MCF 10A (cell line): ENCODE results near the gene MGAT4A. TPM values are rescaled to one million over a fixed set of nuclear protein-coding genes. Genes with fewer than 3 reads are reported as not detected.
"Not testable (repeated sequence)": the region's sequence is repeated elsewhere in the genome, so short reads cannot be mapped to it uniquely, and the experiment has no call there.

Source experiments
- BruUV-seq: library from RNA; stranded (reverse); fragments of 400-500 nt; replicated peaks from 2 replicates; lab custom pipeline; 2021; lab: Mats Ljungman, UMichigan
- CTCF ChIA-PET: fragments of 300-600 bp; sonication (Branson Sonifier 250); formaldehyde crosslinking; extraction: SDS; loops from one replicate; lab custom pipeline; 2021; ENCODE audit warnings: antibody characterized with exemption, inconsistent platforms; lab: Yijun Ruan, JAX
- POLR2A ChIA-PET: fragments of 300-600, 350-650 bp; sonication (Branson Sonifier 250); formaldehyde crosslinking; extraction: SDS; loops from one replicate; lab custom pipeline; 2020; ENCODE audit warnings: antibody characterized with exemption, inconsistent platforms; lab: Yijun Ruan, JAX
- DNase-seq: peaks from one replicate; pipeline ENCODE4 v3.0.0-alpha.2; 2018; ENCODE audit not compliant: unreplicated experiment
- H3K27ac Mint-ChIP-seq: one replicate; pipeline ENCODE4 v1.8.0; 2022; ENCODE audit warnings: mild to moderate bottlenecking, low read depth, mixed read lengths; ENCODE audit not compliant: unreplicated experiment
- H3K27me3 Mint-ChIP-seq: one replicate; pipeline ENCODE4 v1.8.0; 2022; ENCODE audit warnings: mixed read lengths; ENCODE audit not compliant: insufficient read depth, unreplicated experiment
- H3K36me3 Mint-ChIP-seq: one replicate; pipeline ENCODE4 v1.8.0; 2022; ENCODE audit warnings: mild to moderate bottlenecking, moderate library complexity, mixed read lengths; ENCODE audit not compliant: insufficient read depth, unreplicated experiment
- H3K4me1 Mint-ChIP-seq: one replicate; pipeline ENCODE4 v1.8.0; 2022; ENCODE audit warnings: mixed read lengths; ENCODE audit not compliant: insufficient read depth, unreplicated experiment
- H3K4me3 Mint-ChIP-seq: one replicate; pipeline ENCODE4 v1.8.0; 2022; ENCODE audit warnings: mild to moderate bottlenecking, moderate library complexity, mixed read lengths; ENCODE audit not compliant: unreplicated experiment
- H3K9me3 Mint-ChIP-seq: one replicate; pipeline ENCODE4 v1.8.0; 2022; ENCODE audit warnings: mixed read lengths; ENCODE audit not compliant: unreplicated experiment
- CTCF ChIP-seq: fragments of 200-600 bp; IDR thresholded peaks from one replicate; pipeline ENCODE4 v1.8.0; 2022; ENCODE audit warnings: antibody characterized with exemption, mild to moderate bottlenecking; ENCODE audit not compliant: unreplicated experiment
- intact Hi-C: fragments of 100-400 bp; cut with micrococcal nuclease; formaldehyde crosslinking; loops from 2 replicates; pipeline ENCODE4 v1.14.1; 2022
- total RNA-seq: library from RNA; stranded (reverse); gene quantifications from 2 replicates; pipeline ENCODE4 v1.2.3, GENCODE V29; 2022

MGAT4A gene
- total RNA-seq, 1 experiment from 2014 or later = 3.7 TPM

GRCh38 chr2:98730707-98731040, 258 bp downstream of the MGAT4A start:
- no peak overlapping the region for H3K27ac Mint-ChIP-seq
- ChIA-PET CTCF (interaction anchor here (0.5 to 1.5 kb wide), 7 partner anchors 11 to 260 kb away, joined by 3 to 6 read pairs (median 3); no protein-coding TSS in a partner anchor), POLR2A (interaction anchor here (0.6 to 2.2 kb wide), 6 partner anchors 11 to 121 kb away, joined by 3 to 15 read pairs (median 4); no protein-coding TSS in a partner anchor)
- H3K9me3 Mint-ChIP-seq = no peaks in the 10 kb centered on the region
- intact Hi-C loops = loop anchor here (1.0 to 10.0 kb wide), 2 partner anchors 76 to 334 kb away; no protein-coding TSS in a partner anchor
- peaks cover 10% of the 10 kb centered on the region for H3K4me1 Mint-ChIP-seq
- DNase-seq = peak; percentile 35
- H3K36me3 Mint-ChIP-seq = no peaks in the 10 kb centered on the region
- BruUV-seq = no TSS peak
- TF ChIP-seq CTCF = peak; percentile 20
- H3K27me3 Mint-ChIP-seq = no peaks in the 10 kb centered on the region
- peak overlapping the region; percentile 67 for H3K4me3 Mint-ChIP-seq

- Mint-ChIP-seq H3K27me3 (no peaks in the 10 kb centered on the region), H3K4me1 (peaks cover 10% of the 10 kb centered on the region), H3K27ac (no peak overlapping the region), H3K4me3 (peak overlapping the region; percentile 67), H3K9me3 (no peaks in the 10 kb centered on the region), H3K36me3 (no peaks in the 10 kb centered on the region)
- intact Hi-C loops = loop anchor here (1.0 to 10.0 kb wide), 2 partner anchors 76 to 335 kb away; no protein-coding TSS in a partner anchor
- no TSS peak for BruUV-seq
- DNase-seq = peak; percentile 29
- TF ChIP-seq CTCF = no peak
- CTCF ChIA-PET = interaction anchor here (0.5 to 1.5 kb wide), 8 partner anchors 10 to 1039 kb away, joined by 3 to 6 read pairs (median 4); no protein-coding TSS in a partner anchor
- POLR2A ChIA-PET = interaction anchor here (0.6 to 2.2 kb wide), 5 partner anchors 11 to 121 kb away, joined by 3 to 15 read pairs (median 4); no protein-coding TSS in a partner anchor
Measured at GRCh38 chr2:98730053-98730706, 752 bp downstream of the MGAT4A start.

GRCh38 chr2:98729652-98730051, 1.3 kb downstream of the MGAT4A start:
- no peaks in the 10 kb centered on the region for H3K9me3 Mint-ChIP-seq
- no TSS peak for BruUV-seq
- intact Hi-C loops = loop anchor here (1.0 to 10.0 kb wide), 2 partner anchors 77 to 335 kb away; no protein-coding TSS in a partner anchor
- H3K4me3 Mint-ChIP-seq = peak overlapping the region; percentile 67
- no peaks in the 10 kb centered on the region for H3K27me3 Mint-ChIP-seq
- ChIA-PET CTCF (interaction anchor here (0.6 to 1.5 kb wide), 4 partner anchors 10 to 1039 kb away, joined by 4 to 6 read pairs (median 4); no protein-coding TSS in a partner anchor), POLR2A (interaction anchor here (0.5 to 1.5 kb wide), 3 partner anchors 14 to 1104 kb away, joined by 3 to 5 read pairs (median 4); no protein-coding TSS in a partner anchor)
- no peaks in the 10 kb centered on the region for H3K36me3 Mint-ChIP-seq
- H3K4me1 Mint-ChIP-seq = peaks cover 10% of the 10 kb centered on the region
- TF ChIP-seq CTCF = no peak
- H3K27ac Mint-ChIP-seq = no peak overlapping the region
- DNase-seq = no peak

GRCh38 chr2:98728088-98728718, 2.7 kb downstream of the MGAT4A start:
- intact Hi-C loops, H3K36me3 Mint-ChIP-seq, BruUV-seq, DNase-seq, H3K27me3 Mint-ChIP-seq, H3K4me3 Mint-ChIP-seq, H3K4me1 Mint-ChIP-seq, H3K9me3 Mint-ChIP-seq, H3K27ac Mint-ChIP-seq: not testable (repeated sequence)
- CTCF ChIA-PET = interaction anchor here (0.6 to 0.7 kb wide), 2 partner anchors 93 to 138 kb away, joined by 3 to 6 read pairs; no protein-coding TSS in a partner anchor
- POLR2A ChIA-PET = interaction anchor here (0.8 kb wide), 1 partner anchor 20 kb away, joined by 3 read pairs; no protein-coding TSS in a partner anchor
